ENCODE data around the gene ZSCAN5B.

ZSCAN5B gene

GRCh38 chr19:56144376-56144775 lies 53.2 kb downstream of the ZSCAN5B start:
- DNase-seq, result no peak

- no peak for DNase-seq
Measured at GRCh38 chr19:56142897-56143434, 54.6 kb downstream of the ZSCAN5B start.

- no peak for DNase-seq
Measured at GRCh38 chr19:56142087-56142787, 55.3 kb downstream of the ZSCAN5B start.

- DNase-seq, result no peak
Measured at GRCh38 chr19:56141417-56141993, 56.1 kb downstream of the ZSCAN5B start.

GRCh38 chr19:56140583-56141416 lies 56.8 kb downstream of the ZSCAN5B start, which contains the start of gene ZNF444:
Gene ZNF444 (plus strand): TSS chr19:56141287. CDS start chr19:56146912, 5,625 bp downstream.
- DNase-seq, result peak; percentile 99

- DNase-seq, result no peak
Measured at GRCh38 chr19:56139847-56140582, 57.6 kb downstream of the ZSCAN5B start.

Data from activated T-cell treated with anti-CD3 and anti-CD28 coated beads for 4 hours (primary cell).